GM21423 (cell line): ENCODE measurements around the gene PNPLA7.

Experiments used
- ATAC-seq: cut with Tn5 transposase; IDR thresholded peaks from one replicate; pipeline ENCODE4 v1.9.1; 2021; ENCODE audit warnings: mild to moderate bottlenecking, moderate library complexity; ENCODE audit not compliant: unreplicated experiment

The PNPLA7 gene

DNA sequence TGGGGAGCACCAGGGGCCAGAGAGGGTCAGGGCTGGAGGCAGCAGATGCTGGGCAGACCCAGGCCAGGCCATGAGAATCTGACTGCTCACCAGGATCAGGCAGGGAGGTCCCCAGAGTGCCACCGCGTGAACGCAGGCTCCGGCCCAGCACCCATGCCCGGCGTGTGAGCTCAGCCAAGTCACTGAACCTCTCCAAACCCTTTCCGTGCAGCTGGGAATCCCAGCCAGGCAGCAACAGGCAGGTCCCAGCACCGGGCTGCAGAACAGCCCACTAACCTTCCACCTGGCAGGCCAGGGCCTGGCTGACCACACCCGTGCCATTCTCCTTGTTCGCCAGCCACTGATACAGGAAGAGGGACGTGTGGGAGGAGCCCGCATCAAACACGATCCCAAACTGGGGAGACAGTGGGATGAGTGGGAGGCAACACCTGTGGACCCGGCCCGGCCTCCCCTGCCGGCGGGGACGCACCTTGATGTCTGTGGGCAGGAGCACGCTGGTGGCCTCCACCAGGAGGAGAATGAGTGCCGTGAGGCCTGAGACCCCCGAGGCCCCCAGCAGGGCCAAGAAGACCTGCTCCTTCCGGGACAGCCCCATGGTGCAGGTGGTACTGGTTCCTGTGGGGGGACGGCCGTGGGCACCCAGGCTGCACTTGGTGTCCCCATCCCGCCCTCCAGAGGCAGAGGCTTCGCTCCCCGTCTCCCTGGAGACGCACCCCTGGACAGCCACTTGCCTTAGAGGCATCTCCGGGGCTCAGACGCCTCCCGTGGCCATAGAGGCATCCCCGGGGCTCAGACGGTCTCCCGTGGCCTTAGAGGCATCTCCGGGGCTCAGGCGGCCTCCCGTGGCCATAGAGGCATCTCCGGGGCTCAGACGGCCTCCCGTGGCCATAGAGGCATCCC is 112.3 kb downstream of the PNPLA7 start:
- ATAC-seq: no peak

DNA sequence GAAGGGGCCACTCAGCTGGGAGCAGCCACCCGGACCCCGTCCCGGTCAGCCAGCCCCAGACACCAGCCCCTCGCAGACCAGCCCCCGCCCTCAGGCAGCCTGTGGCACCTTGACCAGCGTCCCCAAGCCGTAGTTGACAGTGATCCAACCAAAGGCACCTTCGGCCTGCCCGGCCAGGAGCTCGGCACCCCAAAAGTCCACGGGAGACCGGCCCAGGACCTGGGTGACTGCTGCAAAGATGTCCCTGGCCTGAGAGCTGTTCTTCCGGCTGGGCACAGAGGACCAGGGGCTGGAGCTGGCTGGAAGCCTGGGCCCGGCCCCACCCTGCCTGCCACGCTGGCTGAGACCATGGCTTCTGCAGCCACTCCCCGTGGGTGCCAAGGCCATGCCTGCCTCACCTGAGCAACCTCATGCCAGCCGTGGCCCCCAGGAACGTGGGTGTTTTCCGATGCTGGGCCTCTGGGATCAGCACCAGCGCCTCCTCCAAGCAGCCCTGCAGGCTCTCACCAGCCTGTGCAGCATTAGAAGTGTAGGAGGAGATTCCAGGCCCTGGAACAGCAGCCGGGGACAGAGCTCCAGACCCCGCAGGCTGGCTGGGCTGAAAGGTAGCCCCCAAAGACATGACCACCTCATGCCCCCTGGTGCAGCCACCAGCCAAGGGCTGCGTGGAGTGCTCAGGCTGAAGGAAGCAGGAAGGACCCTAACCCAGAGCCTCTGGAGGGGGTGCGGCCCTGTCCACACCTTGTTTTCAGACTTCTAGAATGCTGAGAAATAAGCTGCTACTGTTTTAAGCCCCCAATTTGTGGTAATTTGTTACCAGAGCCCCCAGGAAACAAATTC is 113.2 kb downstream of the PNPLA7 start:
- ATAC-seq: no peak

DNA sequence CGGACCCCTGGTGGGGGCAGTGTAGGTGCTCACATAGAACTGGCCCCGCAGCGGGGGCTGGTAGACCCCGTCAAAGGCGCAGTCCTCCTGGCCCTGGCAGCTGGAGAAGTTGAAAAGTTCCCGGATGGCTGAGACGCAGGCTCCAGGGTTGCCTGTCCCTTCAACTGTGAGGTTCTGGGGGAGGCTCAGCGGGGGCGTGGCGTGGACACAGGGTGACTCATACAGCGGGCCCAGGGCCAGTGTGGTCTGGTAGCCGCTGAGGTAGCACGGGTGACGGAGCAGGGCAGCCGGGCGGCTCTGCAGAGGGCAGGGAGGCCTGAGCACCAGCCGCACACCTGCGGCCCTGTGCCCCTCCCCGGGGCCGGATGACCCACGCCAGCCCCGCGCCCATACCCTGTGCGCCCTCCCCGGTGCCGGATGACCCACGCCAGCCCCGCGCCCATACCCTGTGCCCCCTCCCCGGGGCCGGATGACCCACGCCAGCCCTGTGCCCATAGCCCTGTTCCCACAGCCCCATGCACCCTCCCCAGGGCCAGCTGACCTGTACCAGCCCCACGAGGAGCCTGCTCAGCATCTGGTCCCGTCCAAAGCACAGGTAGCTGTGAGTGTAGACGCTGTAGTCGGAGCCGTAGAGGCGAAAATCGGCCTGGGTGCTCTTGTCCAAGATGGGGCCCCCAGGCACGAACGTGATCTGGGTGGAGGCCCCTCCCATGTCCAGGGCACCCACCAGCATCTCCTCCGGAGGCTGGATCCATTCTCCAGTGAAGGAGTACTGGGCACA is 114.0 kb downstream of the PNPLA7 start:
- ATAC-seq: no peak

- no peak for ATAC-seq
These were observed 114.8 kb downstream of the PNPLA7 start for GRCh38 chr9:137435381-137435891.

DNA sequence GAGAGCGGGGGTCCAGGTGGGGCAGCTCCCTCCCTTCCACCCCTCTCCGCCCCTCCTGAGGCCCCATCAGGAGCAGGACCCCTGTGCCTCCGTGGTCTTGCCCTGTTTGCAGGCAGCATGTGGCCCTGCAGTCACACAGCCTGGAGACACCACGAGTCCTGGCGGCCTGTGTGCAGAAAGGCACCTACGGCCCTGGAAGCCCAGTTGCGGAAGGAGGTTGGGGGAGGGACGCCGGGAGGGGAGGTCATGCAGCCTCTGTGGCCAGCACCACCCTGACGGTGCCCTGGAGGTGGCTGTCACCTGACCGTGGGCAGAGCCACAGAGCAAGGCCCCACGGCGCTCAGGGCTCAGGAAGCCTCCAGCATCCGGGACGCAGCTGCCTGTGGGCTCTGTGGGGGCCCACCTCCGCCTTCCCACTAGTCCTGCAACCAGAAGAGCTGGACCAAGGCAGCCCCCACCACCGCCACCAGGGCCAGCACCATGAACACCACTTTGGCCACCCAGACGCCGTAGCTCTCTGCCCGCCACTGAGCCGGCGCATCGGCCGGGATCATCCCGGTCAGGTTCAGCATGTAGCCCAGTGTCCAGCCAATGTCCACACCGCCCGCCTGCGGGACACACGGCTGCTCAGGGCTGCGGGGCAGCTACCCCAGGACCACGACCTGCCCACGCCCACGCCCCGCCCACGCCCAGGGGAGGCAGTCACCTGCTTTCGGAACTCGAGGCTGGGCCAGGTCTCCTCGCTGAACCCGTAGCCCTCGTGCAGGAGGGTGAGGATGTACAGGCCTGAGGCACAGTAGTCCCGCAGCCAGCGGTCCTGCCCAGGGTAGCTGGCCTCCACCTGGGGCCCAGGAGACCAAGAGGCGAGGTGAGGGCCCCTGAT is 115.5 kb downstream of the PNPLA7 start:
- ATAC-seq: no peak

GRCh38 chr9:137433916-137434431 is 116.2 kb downstream of the PNPLA7 start:
- ATAC-seq: no peak

GRCh38 chr9:137433349-137433915 is 116.8 kb downstream of the PNPLA7 start:
- no peak for ATAC-seq

- ATAC-seq: no peak
These were observed 117.4 kb downstream of the PNPLA7 start for GRCh38 chr9:137432687-137433348.

DNA sequence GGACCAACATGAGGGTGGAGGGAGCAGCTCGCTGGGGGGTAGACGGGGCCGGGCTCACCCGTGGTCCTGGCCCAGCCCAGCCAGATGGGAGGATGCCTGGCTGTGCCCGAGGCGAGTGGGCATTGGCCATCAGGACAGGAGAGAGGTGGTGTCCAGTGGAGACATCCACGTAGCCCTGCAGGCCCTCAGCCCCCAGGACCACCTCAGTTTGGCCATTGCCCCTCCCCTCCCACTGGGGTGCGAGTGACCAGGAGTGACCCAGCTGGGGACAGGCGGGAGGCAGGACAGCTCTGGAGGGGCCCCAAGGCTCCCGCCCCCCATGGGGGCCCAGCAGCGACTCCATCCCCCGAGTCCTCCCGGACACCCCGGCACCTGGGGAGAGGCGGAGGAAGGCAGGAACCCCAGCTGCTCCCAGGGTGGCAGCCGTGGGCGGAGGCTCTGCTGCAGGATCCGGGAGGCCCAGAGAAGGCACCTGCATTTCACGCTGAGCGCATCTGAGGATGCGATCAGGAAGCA is 118.7 kb downstream of the PNPLA7 start:
- ATAC-seq: no peak

DNA sequence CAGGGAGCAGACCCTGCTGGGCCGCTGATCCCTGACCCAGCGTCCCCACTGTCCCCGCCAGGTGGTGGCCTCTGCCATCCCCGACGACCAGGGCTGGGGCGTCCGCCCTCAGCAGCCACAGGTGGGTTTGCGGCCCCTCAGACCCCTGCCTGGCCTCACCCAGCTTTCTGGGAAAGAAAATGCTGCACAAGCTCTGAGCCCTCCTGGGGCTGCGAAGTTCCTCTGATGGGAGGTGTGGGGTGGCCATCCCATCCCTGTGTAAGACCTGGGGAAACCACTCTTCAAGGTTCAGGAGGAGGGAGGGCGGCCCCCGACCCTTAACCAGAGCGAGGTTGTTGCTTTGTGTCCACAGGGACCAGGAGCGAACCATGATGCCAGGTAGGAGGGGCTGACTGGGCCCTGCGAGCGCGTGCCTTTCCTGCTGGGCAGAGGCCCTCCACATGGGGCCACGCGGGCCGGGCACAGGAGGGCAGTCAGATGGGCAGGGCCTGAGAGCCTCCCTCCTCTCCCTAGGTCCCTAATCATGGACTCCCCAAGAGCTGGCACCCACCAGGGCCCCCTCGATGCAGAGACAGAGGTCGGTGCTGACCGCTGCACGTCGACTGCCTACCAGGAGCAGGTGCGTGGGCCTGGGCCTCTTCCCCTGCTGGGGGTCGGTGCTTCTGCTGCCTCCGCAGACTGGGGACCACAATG is 119.3 kb downstream of the PNPLA7 start:
- no peak for ATAC-seq

- no peak for ATAC-seq
These were observed 120.1 kb downstream of the PNPLA7 start for GRCh38 chr9:137429974-137430722.

GRCh38 chr9:137429546-137429890 is 120.7 kb downstream of the PNPLA7 start:
- ATAC-seq: no peak

GRCh38 chr9:137428841-137429545 is 121.2 kb downstream of the PNPLA7 start:
- ATAC-seq: no peak

- ATAC-seq: no peak
These were observed 121.9 kb downstream of the PNPLA7 start for GRCh38 chr9:137428311-137428630.

GRCh38 chr9:137427454-137428310 is 122.5 kb downstream of the PNPLA7 start:
- no peak for ATAC-seq
